Esophagus muscularis mucosa (tissue), 4 donors: Measurements from ENCODE around the gene MYL5. TPM values are rescaled to one million over a fixed set of nuclear protein-coding genes. Genes with fewer than 3 reads are reported as not detected.

Source experiments
- DNase-seq: peaks from one replicate; pipeline ENCODE4 v3.0.0-alpha.2; 2017; ENCODE audit errors: extremely low spot score
- H3K27ac ChIP-seq, 4 donors: fragments of 200-600 bp; sonication (generic); replicated peaks in 1 of 4; 1 replicate in 3 of 4; 2 replicates in 1 of 4; pipeline ENCODE4 v1.5.1; 2016 to 2019; ENCODE audit warnings: mild to moderate bottlenecking in 1 of 4
- H3K27me3 ChIP-seq, 4 donors: fragments of 200-600 bp; sonication (generic); one replicate each; pipeline versions ENCODE4 v1.5.1 to v1.6.0; 2016 to 2019
- H3K36me3 ChIP-seq, 4 donors: fragments of 200-600 bp; sonication (generic); one replicate each; pipeline ENCODE4 v1.5.1; 2016 to 2019
- H3K4me1 ChIP-seq, 4 donors: fragments of 200-600 bp; sonication (generic); one replicate each; pipeline ENCODE4 v1.5.1; 2016 to 2019
- H3K4me3 ChIP-seq, 4 donors: fragments of 200-600 bp; sonication (generic); 1 replicate in 2 of 4; 2 replicates in 2 of 4; pipeline ENCODE4 v1.5.1; 2016 to 2019; ENCODE audit warnings: mild to moderate bottlenecking in 4 of 4, moderate library complexity in 1 of 4
- H3K9me3 ChIP-seq, 4 donors: fragments of 200-600 bp; sonication (generic); 1 replicate in 3 of 4; 2 replicates in 1 of 4; pipeline ENCODE4 v1.5.1; 2016 to 2019
- EP300 ChIP-seq: sonication (generic); formaldehyde crosslinking; IDR thresholded peaks from one replicate; pipeline ENCODE4 v1.6.1; 2017; ENCODE audit warnings: antibody characterized with exemption
- POLR2A ChIP-seq: fragments of 450-650 bp; IDR thresholded peaks from one replicate; pipeline ENCODE4 v1.6.1; 2017; ENCODE audit warnings: antibody characterized with exemption, moderate library complexity, mild to moderate bottlenecking, low read depth
- POLR2AphosphoS5 ChIP-seq, 2 donors: sonication (generic); formaldehyde crosslinking; IDR thresholded peaks; one replicate each; pipeline ENCODE4 v1.6.1; 2017; ENCODE audit warnings: antibody characterized with exemption in 2 of 2
- WGBS: methylation state at CpG from one replicate; pipeline ENCODE4 v1.1.5; 2018; 5-methylcytosine and 5-hydroxymethylcytosine counted together
- intact Hi-C: fragments of 100-400 bp; cut with DNase I; formaldehyde crosslinking; loops from one replicate; pipeline ENCODE4 v1.15.1; 2023
- total RNA-seq, 4 donors: library from RNA; depleted of rRNA; stranded (reverse); fragments of >200 nt; gene quantifications; one replicate each; pipeline versions ENCODE4 v1.1.0 to v1.2.1, GENCODE V29; 2016
- TF ChIP-seq, protein P1 (sequence below), 3 experiments: fragments of 200-600 bp in 2 of 3; fragments of 450-650 bp in 1 of 3; sonication (generic) in 2 of 3; IDR thresholded peaks; one replicate each; pipeline ENCODE4 v1.5.1; 2017 to 2019; ENCODE audit warnings: antibody characterized with exemption in 3 of 3, mild to moderate bottlenecking in 2 of 3, moderate library complexity in 1 of 3

The MYL5 gene
- total RNA-seq, 4 donors from 2014 or later = 7.9 to 9.9 (median 9.6) TPM

- peaks cover 13 to 41% (median 26%) of the 10 kb centered on the region in 4 donors for H3K4me1 ChIP-seq
- DNase-seq = no peak
- H3K36me3 ChIP-seq = peaks cover 0 to 26% (median 14%) of the 10 kb centered on the region in 4 donors
- TF ChIP-seq POLR2A (no peak), POLR2AphosphoS5 (IDR thresholded peaks at IDR 0.05) (no peak), EP300 (no peak)
- TF ChIP-seq, protein P1, sequence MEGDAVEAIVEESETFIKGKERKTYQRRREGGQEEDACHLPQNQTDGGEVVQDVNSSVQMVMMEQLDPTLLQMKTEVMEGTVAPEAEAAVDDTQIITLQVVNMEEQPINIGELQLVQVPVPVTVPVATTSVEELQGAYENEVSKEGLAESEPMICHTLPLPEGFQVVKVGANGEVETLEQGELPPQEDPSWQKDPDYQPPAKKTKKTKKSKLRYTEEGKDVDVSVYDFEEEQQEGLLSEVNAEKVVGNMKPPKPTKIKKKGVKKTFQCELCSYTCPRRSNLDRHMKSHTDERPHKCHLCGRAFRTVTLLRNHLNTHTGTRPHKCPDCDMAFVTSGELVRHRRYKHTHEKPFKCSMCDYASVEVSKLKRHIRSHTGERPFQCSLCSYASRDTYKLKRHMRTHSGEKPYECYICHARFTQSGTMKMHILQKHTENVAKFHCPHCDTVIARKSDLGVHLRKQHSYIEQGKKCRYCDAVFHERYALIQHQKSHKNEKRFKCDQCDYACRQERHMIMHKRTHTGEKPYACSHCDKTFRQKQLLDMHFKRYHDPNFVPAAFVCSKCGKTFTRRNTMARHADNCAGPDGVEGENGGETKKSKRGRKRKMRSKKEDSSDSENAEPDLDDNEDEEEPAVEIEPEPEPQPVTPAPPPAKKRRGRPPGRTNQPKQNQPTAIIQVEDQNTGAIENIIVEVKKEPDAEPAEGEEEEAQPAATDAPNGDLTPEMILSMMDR (IDR thresholded peaks at IDR 0.05) = no peak
- no peak overlapping the region for H3K4me3 ChIP-seq
- intact Hi-C loops = no loop called here
- H3K27me3 ChIP-seq = no peaks in the 10 kb centered on the region
- H3K27ac ChIP-seq = peak overlapping the region in 1 of 4 donors; percentile 20
- no peaks in the 10 kb centered on the region for H3K9me3 ChIP-seq
- WGBS = 73% methylated on average over 31 of the region's 31 CpGs
These were observed 47.2 kb downstream of the MYL5 start for GRCh38 chr4:721261-722168.

DNA sequence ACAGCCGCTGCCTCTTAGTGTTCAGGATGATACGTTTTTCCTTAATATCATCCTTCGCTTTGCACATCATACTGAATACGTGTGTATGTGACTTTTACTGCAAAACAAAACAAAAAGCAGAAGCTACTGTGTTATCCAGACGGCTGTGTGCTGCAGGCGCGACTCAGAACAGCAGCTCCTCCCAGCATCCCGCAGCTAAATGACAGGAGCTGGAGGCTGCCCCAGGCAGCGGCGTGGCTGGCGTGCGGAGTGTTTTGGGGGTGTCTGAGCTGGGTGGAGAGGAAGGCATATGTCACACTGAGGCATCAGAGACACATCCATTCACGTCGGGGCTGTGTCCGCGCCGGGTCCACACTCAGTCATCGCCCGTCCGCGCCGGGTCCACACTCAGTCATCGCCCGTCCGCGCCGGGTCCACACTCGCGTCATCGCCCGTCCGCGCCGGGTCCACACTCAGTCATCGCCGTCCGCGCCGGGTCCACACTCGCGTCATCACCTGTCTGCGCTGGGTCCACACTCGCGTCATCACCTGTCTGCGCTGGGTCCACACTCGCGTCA is 47.9 kb downstream of the MYL5 start:
- Histone ChIP-seq H3K27me3 (no peaks in the 10 kb centered on the region), H3K27ac (no peak overlapping the region), H3K4me1 (peaks cover 13 to 45% (median 33%) of the 10 kb centered on the region in 4 donors), H3K36me3 (peaks cover 0 to 26% (median 14%) of the 10 kb centered on the region in 4 donors), H3K9me3 (no peaks in the 10 kb centered on the region), H3K4me3 (no peak overlapping the region)
- no peak for TF ChIP-seq POLR2A
- DNase-seq = no peak
- 97% methylated on average over 40 of the region's 47 CpGs for WGBS
- intact Hi-C loops = no loop called here

DNA sequence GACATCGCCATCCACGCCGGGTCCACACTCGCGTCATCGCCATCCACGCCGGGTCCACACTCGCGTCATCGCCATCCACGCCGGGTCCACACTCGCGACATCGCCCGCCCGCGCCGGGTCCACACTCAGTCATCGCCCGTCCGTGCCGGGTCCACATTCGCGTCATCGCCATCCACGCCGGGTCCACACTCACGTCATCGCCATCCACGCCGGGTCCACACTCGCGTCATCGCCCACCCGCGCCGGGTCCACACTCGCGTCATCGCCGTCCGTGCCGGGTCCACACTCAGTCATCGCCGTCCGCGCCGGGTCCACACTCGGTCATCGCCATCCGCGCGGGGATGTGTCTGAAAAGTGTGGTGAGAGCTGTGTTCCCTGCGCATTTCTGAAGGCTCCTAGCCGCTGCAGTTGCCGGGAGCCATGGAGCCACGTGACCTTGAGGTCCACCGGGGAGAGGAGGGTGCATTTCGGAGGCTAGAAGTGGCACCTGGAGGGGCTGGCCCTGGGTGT is 48.6 kb downstream of the MYL5 start:
- intact Hi-C loops = no loop called here
- H3K9me3 ChIP-seq = no peaks in the 10 kb centered on the region
- TF ChIP-seq POLR2A (no peak), EP300 (no peak), POLR2AphosphoS5 (IDR thresholded peaks at IDR 0.05) (no peak)
- TF ChIP-seq, protein P1 (IDR thresholded peaks at IDR 0.05) = no peak
- H3K36me3 ChIP-seq = peaks cover 0 to 26% (median 14%) of the 10 kb centered on the region in 4 donors
- 98% methylated on average over 61 of the region's 61 CpGs for WGBS
- no peaks in the 10 kb centered on the region for H3K27me3 ChIP-seq
- H3K27ac ChIP-seq = no peak overlapping the region
- H3K4me3 ChIP-seq = no peak overlapping the region
- H3K4me1 ChIP-seq = peaks cover 7 to 39% (median 35%) of the 10 kb centered on the region in 4 donors
- DNase-seq = no peak

- no peaks in the 10 kb centered on the region for H3K9me3 ChIP-seq
These were observed 49.6 kb downstream of the MYL5 start for GRCh38 chr4:723751-724530.

More at GRCh38 chr4:723751-724530, 49.6 kb downstream of the MYL5 start:
- Histone ChIP-seq H3K4me3 (no peak overlapping the region), H3K4me1 (peaks cover 7 to 37% (median 32%) of the 10 kb centered on the region in 4 donors), H3K27me3 (no peaks in the 10 kb centered on the region), H3K27ac (no peak overlapping the region), H3K36me3 (peaks cover 0 to 26% (median 14%) of the 10 kb centered on the region in 4 donors)
- WGBS = 92% methylated on average over 21 of the region's 28 CpGs
- no peak for DNase-seq
- TF ChIP-seq, protein P1 (IDR thresholded peaks at IDR 0.05) = no peak
- no peak for TF ChIP-seq POLR2A
- intact Hi-C loops = no loop called here
